NCI-H524 treated with DMSO at 0.1 percent for 48 hours (cell line): ENCODE measurements around the gene GOLGA8Q.
"Not testable (repeated sequence)": the region's sequence is repeated elsewhere in the genome, so short reads cannot be mapped to it uniquely, and the experiment has no call there.

Experiments used
- DNase-seq: peaks from one replicate; lab custom pipeline; 2025; lab: John Stamatoyannopoulos, UW

GOLGA8Q gene, protein sequence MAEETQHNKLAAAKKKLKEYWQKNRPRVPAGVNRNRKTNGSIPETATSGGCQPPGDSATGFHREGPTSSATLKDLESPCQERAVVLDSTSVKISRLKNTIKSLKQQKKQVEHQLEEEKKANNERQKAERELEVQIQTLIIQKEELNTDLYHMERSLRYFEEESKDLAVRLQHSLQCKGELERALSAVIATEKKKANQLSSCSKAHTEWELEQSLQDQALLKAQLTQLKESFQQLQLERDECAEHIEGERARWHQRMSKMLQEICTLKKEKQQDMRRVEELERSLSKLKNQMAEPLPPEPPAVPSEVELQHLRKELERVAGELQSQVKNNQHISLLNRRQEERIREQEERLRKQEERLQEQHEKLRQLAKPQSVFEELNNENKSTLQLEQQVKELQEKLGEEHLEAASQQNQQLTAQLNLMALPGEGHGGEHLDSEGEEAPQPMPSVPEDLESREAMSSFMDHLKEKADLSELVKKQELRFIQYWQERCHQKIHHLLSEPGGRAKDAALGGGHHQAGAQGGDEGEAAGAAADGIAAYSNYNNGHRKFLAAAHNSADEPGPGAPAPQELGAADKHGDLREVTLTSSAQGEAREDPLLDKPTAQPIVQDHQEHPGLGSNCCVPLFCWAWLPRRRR

DNA sequence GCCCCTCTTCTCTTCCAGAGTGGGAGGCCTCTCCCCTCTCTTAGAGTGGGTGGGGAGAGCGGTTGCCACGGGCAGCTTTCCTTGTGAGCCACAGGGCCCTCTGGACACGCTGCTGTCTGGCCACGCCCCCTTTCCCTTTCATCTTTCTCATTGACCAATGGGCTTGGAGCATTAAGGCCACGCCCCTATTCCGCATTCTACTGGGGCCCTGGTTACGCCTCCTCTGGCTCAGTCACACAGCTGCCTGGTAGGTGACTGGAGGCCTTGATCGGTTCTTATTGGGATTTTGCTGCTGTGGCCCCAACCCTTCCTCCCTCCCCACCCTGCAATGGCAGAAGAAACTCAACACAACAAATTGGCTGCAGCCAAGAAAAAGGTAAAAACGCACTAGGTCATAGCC is at the start of gene GOLGA8Q:
GOLGA8Q (plus strand) TSS at position 301 of the 400 bp plus-strand sequence; CDS start at position 329, 28 bp downstream.
- DNase-seq = not testable (repeated sequence)

DNA sequence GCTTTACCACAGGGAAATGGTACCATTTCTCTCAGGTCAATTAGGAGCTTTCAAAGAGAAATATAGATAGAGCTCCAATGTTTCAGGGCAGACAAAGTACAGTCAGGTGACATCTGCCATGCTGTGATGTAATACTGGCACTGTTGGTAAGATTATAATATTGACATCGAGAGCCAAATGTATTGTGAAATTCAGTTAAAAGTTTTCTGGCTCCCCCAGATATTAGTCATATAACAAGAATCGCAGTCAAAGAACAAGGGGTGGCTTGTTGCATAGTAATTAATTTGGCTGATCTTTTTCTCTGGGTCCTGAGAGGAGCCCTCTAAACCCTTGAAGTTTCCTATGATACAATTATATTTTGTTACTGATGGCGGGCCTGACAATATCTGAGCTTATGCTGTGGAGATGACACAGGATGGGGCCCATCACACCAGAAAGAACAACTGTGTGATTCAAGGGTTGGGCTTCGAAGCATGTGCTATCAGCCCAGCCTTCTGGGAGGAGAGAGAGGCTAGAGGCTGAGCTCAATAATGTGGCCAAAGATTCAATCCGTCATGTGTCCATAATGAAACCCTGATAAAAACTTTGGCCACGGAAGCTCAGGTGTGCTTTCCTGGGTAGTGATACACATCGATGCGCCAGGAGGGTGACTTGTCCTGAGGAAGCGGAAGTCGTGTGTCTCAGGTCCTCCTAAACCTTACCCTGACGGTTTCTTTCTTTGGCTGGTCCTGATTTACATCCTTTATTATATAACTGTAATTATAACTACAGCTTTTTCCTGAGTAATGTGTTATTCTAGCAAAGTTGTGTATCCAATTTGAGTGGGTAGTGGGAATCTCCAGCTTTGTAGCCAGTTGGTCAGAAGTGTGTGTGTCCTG is 48.7 kb upstream of the GOLGA8Q start:
- DNase-seq = not testable (repeated sequence)

DNA sequence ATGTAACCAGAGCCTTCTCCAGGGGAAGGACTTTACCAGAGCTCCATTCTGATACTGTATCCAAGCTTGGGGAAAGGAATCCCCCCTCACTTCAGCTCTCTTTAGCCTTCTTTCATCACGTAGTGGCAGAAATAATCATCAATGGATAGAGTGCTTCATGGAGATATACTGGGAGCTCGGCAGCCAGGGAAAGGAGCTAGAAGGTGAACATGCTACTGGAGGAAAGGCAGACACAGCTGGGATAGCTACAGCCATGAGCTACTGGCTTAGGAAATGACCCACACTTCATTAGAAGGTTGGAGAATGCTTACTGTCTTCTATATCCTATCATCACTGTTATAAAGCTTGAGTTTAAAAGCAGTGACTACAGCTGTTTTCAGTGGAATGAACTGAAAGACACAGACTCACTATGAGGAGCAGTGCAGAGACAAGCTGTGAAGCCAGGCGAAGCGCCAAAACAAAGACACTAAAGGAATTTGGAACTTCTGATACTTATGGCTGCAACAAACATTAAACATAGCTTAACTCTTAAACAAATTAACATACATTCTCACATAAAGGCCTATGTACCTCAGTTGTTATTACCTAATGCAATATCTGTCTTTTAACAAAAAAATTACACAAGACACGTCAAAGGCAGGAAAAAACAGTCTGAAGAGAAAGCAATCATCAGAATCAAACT is 47.5 kb upstream of the GOLGA8Q start:
- DNase-seq = not testable (repeated sequence)

DNA sequence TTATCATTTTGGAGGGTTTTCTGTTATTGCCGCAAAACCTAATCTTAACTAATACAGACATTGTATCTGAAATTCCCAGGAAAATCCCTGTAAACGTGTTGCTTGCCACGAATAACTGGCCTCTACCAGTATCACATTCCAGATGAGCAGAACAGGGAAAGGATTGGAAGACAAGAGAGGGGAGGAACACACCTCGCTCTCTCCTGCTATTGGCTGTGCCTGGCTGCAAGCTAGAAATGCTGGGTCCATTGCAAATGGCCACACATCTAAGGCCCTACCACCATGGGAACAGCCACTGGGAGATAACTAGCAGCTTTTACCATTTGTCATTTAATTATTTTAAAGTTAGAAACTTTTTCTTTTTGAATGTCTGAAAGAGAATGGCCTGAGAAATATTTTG is 37.3 kb upstream of the GOLGA8Q start:
- DNase-seq = not testable (repeated sequence)

DNA sequence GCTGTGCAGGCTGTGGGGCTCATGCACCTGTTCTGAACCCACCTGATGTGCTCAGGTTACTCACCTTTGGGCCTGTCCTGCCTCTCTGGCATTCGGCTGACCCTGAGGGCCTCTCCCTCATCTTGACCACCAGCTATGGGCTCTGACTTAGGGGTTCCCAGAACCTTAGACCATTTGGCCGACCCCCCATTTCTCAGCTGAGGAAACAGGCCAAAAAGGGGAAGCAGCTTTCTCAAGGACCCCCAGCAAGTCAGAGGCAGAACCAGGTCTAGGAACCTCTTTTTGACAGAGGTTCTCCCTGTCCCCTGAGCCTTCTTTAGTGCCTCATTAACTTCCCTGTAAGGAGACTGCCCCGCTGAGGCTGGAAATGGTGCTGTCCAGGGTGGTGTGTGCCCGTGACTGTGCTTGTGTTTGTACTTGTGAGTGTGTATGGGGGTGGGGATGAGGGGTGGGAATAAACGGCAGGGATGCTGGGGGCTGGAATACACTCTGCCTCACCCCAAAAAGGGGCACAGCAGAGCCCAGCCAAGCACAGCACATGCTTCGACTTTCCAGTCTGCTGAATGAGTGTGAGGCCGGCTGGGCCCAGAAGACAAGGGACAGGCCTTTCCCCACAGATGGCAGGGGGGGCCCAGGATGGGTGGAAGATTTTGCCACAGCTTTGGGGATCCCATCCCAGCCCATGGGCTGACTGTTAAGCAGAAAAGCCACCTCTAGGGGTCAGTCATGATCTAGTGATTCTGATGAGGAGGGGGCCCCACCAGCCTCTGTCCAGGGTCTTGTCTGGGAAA is 28.2 kb upstream of the GOLGA8Q start:
- DNase-seq = not testable (repeated sequence)

DNA sequence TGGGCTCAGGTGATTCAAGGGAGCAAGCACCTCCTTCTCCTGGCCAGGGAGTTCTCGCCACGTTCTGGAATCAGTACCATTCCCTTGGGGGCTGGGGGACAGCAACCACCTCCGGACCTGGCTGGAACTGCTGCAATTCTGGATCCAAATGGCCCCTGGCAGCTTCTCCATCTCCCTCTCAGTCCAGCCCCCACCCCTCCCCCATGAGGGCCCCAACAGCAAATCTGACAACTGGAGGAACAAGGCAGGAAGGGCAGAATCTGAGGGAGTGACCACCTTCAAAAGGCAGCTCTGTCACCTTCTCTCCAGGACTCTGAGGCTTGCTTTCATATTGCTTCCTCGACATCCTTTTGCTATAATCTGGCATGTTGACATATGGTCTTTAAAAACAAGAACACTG is 25.9 kb upstream of the GOLGA8Q start:
- DNase-seq = not testable (repeated sequence)

DNA sequence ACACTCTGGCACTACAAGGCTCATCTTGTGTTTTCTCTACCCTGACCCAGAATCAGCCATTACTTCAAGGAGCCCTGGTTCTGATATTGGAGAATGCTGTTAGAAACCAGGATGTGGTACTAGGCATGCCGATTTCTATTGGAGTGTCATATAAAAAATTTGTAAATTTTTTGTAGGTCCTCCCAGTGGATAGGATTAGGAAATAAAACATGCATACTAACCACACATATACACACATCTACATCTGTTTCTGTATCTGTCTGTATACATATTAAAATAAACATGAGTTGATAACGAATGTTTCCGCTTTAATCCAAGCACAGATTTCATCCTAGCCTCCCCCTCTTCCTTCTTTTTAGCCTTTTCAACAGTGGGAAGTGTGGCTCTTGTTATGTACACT is 22.8 kb upstream of the GOLGA8Q start:
- not testable (repeated sequence) for DNase-seq

DNA sequence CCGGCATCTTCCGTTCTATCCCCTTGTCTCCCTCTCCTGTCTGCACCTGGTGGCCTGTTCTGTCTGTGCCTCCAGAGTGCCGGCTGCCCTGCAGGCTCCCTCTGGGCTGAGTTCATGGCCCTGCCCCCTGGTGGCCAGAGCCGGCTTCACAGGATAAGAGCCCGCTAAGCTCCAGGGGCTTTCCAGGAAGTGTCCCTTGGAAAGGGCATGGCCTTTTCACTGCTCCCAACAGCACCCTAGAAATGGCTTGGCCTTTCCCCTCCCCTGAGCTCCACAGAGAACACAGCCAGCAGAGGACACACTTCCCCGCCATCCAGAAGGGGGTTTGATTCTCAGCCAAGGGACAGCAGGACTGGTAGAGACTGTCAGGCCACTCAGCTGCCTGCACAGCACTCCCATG is 15.1 kb downstream of the GOLGA8Q start:
- not testable (repeated sequence) for DNase-seq

DNA sequence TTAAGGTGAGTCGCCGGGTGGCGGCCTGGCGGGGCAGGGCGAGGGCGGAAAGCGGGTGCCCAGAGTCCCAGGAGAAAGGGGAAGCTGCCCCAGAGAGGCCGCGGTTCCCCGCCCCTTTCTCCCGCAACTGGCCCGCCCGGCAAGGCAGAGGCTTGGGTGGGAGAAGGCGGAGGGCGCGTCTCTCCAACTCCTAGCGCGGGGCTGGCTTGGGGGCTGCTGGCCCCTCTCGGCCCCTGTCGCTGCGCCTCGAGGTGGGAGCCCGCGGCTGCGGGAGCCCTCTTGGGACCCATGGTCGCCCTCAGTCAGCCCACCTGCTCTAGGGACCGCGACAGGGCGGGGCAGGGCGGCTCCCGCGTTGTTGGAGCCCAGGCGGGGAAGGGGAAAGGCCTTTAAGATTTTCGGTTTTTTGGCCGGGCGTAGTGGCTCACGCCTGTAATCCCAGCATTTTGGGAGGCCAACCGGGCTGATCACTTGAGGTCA is 21.2 kb downstream of the GOLGA8Q start:
- not testable (repeated sequence) for DNase-seq

DNA sequence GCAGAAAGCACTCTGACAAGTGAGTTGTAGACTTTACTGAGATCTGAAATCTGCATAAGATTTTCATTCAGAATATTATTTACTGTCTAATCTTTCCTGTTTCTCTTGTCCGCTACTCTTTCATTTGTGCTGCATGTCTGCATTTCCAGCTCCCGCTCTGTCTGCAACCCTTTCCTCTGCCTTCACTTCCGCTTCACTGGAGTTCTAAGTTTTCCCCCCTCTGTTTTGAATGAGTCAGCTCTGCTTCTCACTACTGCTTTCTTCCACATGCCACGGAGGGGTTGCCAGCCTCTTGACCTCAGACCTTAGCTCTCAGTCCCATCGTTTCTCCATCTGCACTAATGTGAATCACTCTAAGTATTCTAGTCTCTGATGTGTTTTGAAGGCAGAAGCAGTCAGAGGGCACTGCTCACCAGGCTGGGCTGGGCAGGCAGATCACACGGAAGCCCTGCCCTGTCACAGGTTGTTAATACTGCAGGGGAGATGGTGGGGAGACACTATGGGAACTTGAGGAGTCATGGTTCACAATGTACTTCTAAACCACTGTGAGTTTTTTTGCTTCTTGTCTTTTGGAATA is 27.6 kb downstream of the GOLGA8Q start:
- DNase-seq = not testable (repeated sequence)

DNA sequence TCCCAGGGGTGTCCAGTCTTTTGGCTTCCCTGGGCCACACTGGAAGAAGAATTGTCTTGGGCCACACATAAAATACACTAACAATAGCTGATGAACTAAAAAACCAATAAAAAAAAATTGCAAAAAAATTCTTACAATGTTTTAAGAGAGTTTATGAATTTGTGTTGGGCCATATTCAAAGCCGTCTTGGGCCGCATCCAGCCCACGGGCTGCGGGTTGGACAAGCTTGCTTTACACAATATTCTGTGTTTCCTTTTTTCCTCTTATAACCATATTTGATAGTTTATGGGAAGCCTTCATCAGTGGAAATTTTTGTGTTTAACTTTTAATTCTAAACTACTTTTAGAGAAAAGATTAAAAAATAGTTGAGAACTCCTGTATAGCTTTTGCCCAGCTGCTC is 28.9 kb downstream of the GOLGA8Q start:
- not testable (repeated sequence) for DNase-seq

DNA sequence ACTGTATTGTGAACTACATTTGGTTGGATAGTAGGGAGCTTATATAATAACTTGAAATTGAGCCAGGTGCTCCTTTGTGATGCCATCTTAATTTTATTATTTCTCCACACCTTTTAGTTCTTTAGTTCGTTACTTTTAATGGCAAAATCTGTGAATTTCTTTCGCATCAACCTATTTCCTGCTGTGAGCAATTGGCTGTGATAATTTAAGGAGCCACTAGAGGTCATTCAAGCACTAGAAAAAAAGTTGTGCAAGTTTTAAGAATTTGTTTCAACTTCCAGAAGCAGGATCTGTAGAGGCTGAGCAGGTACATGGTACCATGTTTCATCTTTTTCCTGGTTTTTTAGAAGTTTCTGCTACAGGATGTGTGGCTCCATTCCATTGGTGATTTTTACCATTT is 47.1 kb downstream of the GOLGA8Q start:
- not testable (repeated sequence) for DNase-seq

DNA sequence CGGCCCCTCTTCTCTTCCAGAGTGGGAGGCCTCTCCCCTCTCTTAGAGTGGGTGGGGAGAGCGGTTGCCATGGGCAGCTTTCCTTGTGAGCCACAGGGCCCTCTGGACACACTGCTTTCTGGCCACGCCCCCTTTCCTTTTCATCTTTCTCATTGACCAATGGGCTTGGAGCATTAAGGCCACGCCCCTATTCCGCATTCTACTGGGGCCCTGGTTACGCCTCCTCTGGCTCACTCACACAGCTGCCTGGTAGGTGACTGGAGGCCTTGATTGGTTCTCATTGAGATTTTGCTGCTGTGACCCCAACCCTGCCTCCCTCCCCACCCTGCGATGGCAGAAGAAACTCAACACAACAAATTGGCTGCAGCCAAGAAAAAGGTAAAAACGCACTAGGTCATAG is 51.9 kb downstream of the GOLGA8Q start, which contains the start of gene GOLGA8H:
GOLGA8H (plus strand) TSS at position 233 of the 400 bp plus-strand sequence; CDS start at position 331, 98 bp downstream.
- DNase-seq = not testable (repeated sequence)
